GM21529 (cell line): ENCODE measurements around the gene BCAS3.

Experiments
- ATAC-seq: cut with Tn5 transposase; IDR thresholded peaks from one replicate; pipeline ENCODE4 v1.9.1; 2021; ENCODE audit not compliant: unreplicated experiment

The BCAS3 gene

GRCh38 chr17:61325382-61326073 lies 647.9 kb downstream of the BCAS3 start:
- ATAC-seq = no peak

- ATAC-seq = no peak
These were observed 648.7 kb downstream of the BCAS3 start for GRCh38 chr17:61326330-61326729.

DNA sequence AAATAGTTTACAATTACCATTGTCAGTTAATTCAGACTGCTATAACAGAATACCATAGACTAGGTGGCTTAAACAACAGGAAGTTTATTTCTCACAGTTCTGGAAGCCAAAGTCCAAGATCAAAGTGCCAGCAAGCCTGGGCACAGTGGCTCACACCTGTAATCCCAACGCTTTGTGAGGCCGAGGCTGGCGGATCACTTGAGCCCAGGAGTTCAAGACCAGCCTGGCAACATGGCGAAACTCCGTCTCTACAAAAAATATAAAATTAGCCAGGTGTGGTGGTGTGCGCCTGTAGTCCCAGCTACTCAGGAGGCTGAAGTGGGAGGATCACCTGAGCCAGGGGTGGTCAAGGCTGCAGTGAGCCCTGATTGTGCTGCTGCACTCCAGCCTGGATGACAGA lies 650.7 kb downstream of the BCAS3 start:
- ATAC-seq = no peak

- ATAC-seq = no peak
These were observed 652.8 kb downstream of the BCAS3 start for GRCh38 chr17:61330174-61331150.

DNA sequence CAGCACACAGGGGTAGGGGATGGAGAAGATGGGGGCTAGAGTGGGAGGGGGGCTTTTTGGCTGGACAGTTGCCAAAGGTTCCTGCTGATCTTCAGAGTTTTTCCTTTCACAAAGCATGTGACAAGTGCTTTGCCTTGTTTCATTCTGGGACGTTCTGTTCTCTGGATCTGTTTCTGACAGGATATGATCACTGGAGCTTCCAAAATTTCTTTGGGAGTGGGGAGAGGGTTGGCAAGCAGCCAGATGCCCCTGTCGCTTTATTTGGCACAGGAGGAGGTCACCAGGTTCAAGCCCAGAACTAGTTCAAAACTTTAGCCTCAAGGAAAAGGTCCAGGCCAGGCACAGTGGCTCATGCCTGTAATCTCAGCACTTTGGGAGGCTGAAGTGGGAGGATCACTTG lies 653.5 kb downstream of the BCAS3 start:
- ATAC-seq = no peak

DNA sequence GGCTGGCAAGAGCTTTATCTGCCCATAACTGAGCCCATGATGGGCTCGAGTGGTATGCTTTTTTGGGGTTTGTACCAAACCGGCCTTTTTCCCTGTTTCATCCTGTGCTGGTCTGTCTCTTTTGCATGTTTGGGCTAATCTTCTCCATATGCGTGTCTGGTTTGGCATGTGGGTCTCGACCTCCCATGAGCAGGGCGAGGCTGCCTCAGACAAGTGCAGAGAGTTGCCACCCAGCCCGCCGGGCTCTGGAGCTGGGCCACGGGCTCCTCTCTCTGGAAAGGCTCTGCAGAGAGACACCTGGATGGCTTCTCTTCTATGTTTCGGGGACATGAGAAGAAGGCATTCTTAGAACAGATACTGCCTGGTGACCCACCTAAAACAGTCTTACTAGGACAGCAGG lies 654.2 kb downstream of the BCAS3 start:
- ATAC-seq = no peak

DNA sequence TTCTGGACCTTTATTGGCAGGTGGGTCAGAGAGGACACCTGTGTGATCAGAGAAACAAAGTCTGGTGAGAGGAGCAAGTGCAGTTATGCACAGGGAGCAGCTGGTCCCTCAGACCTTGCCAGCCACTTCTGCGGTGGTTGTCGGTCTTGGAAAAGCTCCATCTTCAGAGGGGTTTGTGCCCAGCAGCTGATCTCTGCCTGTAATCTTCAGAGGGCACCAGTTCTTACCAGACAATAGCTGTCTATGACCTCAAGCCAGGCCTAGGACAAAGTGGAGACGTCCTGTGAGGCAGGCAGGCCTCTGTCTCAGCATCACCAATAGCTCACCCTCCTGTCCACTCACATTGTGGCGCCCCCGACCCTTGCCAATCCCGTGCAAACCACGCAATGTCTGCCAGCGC lies 655.5 kb downstream of the BCAS3 start:
- ATAC-seq = no peak

DNA sequence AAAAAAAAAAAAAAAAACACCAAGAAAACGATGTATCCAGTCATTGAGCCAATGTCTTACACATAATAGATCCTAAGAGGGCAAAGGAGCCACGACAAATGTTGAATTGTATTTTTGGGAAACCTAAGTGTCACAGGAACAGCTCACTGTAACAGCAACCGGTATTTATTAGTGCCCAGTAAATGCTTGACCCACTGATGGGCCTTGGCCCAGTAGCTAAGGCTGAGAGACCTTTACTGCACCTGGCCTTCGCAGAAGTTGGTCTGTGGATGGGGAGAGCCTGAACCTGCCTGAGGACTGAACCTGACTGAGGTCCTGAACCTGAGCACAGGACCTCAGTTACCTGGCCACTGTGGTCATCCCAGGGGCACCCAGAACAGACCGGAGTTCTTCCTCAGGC lies 657.0 kb downstream of the BCAS3 start:
- no peak for ATAC-seq

DNA sequence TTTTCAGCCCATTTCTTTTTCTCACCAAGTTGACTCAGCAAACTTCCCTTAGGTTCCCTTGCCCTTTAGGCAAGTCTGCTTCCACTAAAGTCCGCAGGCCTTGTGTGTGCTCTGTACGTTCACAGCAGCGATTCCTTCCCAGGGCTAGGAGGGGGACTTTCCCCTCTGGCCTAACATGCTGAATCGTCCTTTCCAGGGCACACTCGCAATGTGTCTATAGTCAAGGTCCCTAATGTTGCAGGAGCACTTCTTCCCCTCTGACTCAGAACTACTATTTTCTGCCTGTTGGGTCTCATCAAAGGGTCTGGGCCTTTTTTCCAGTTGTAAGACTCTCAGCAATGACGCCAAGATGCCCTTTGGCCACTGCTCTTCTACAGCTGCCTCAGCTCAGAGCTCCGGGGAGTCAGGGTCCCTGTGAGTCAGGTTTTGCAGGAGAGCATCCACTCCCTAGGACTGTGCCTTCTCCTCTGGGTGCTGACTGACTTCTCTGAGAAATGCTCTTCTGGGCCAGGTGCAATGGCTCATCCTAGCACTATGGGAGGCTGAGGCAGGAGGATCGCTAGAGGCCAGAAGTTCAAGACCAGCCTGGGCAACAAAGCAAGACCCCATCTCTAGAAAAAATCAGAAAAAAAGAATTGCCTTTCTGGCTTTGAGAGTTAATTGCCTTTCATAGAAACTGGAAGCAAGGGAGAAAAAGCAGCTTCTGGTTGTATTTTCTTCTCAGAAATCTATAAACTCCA lies 657.6 kb downstream of the BCAS3 start:
- ATAC-seq = no peak

GRCh38 chr17:61335845-61336655 lies 658.4 kb downstream of the BCAS3 start:
- ATAC-seq = no peak

DNA sequence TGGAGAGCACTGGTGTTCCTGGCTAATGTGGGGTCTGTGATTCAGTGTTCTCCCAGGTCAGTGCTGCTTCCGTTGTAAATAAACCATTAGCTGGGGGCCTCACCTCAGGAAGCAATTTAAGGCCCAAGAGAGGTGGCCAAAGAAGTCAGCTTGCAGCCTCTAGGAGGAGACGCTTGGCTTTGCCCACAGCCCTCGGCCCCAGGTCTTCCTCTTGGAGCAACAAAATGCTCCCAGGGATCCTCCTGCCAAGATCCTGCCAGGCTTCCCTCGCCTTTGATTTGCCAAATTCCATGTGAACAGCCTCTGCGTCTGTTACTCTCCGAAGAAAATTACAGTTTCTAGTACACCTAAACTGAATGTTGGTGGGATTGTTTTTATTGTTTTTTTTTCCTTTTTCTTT lies 659.6 kb downstream of the BCAS3 start:
- no peak for ATAC-seq

DNA sequence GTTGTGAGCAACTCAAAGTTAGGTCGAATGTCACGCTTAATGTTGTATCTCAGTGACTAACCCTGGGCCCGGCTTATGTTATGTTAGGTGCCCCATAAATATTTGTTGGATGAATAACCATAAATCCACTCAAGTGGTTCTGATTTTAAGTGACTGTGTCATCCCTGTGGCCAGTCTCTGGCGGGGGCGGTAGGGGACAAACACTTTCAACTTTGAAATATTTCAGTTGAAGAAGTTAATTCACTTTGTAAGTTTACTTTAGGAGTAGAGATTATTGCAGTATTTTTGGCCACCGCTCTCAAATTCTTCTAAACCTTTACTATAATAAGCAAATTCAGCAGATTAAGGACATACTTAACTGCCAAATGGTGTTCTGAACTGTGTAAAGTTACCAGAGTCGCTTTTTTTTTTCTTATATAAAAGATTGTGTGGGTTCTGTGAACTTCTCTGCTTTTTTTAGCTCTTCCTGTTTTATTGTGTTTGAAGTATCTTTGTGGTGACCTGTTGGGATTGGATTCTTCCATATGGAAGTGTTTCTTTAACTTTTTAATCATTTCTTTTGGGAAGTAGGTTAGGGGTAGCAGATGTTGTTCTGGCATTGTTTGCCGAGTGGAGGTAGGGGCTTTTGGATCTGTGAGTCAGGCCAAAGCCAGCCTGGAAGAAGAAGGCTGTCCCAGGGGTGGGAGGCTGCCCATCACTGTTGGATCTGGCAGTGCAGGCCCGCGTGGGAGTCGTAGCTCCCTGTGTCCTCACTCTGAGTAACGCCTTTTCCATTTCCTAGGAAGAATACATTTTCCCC lies 660.5 kb downstream of the BCAS3 start:
- ATAC-seq = no peak

DNA sequence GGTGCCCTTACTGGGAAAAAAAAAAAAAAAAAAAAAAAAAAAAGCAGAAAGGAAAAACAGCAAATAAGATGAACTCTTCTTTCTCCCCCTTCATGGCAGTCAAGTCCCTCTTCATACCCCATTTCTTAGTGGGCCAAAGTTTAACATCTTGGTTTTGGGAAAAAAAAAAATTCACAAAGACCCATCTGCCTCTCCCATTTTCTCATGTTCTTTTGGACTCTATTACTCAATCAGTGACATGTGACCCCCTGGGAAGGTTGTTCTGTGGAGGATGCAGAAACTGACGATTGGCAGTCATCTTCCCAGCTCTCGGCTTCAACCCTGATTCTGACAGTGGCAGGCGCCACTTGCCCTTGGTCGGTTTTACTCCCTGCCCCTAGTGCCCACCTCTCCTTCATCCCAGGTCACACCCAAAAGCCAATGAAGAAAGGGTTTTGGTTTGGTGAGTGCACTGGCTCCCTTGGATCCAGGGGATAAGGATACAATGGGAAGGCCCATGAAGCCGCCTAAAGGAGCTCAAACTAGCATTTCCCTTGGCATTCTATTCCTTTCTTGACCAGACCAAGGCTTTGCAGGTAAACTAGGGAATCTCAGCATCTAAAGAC lies 661.3 kb downstream of the BCAS3 start:
- no peak for ATAC-seq

GRCh38 chr17:61340431-61341209 lies 663.0 kb downstream of the BCAS3 start:
- ATAC-seq = no peak

DNA sequence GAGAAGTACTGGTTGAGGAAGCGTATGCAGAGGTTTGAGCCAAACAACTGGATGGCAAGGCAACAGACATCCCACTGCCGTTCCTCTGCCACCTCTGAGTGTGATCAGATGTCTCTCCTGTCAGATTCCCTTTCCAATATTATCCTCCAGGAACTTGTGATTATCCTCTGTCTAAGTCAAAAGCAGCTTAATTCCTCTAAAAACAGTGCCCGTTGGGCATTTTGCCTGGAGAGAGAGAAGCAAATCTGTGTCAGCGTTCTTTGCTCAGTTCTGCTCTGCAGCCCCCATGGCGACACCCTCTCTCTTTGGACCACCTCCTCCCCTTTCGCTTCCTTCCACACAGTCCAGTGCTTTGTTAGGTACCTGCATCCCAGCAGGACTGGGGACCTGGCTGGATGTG lies 665.9 kb downstream of the BCAS3 start:
- ATAC-seq = no peak

DNA sequence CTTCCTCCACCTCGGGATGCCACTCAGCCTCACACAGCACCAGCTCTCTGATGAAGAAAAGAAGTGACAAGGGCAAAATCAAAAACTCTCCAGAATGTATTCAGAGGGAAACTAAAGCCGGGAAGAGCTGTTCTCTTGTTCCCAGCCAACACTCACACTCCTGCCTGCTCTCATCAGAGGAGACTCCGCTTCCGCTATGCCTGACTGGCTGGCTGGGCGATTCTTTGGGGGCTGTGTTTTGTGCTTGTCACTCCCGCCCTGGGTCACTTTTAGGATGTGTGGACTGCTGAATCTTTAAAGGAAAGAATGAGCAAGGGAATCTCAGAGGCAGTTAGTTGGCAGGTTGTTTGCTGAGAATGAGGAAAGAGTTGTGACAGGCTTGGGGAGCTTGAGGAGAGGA lies 667.4 kb downstream of the BCAS3 start:
- no peak for ATAC-seq

DNA sequence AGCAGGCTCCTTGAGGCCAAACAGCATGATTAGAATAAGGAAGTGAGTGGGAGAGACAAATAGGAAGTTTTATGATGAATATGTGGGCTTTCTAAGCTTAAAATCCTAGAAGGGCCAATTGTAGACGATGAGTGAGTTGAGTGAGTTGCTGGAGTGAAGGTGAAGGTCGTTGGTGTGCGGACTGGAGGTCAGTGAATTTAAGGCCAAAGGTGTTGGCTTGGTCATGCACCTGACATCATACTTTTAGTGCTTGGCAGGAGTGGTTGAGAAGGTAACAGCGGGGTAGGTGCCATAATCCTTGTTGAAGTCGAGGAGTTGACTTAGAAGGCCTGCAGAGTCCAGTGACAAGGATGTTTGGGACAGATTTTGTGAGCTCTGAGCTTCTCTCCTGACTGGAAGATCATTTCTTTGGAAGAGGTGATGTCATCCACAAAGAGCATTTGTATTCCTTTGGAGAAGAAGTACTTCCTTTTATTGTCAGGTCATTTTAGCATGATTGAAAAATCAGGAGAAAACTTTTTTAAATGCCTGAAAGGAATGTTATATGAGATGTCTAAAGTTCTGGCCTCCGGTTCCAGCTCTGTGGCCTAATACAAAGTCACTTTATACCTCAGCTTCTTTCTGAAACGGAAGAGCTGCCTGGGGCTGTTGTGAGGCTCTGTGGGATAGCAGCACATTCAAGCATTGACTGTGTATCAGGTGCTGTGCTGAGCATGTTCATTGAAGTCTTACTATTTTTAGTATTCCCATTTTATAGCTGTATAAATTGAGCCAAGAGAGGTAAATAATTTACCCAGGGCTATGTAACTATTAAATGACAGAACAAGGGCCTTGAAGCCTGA lies 668.4 kb downstream of the BCAS3 start:
- no peak for ATAC-seq

DNA sequence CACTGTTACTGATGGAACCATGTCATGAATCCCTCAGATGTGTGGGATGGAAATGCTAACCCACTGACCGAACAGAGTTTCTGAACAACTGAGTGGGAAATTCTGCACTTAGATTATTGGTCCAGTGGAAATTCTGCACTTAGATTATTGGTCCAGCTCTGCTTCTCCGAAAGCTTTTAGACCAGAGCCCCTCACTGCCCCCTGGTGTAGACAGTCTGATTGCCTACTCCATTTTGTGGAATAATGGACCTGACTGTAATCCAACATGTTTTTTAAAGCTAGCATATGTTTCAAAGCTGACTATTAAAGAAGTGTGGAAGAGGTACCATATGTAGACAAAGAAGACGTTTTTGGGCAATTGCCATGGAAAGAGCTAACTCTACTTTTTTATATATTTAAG lies 671.7 kb downstream of the BCAS3 start:
- ATAC-seq = no peak
